DOHH2 (cell line): Measurements from ENCODE around the gene SLC39A11.

Source experiments
- H3F3A ChIP-seq: fragments of 200-600 bp; sonication (generic), shearing (Covaris generic); 2 replicates; pipeline ENCODE4 v1.6.0; 2016; ENCODE audit warnings: antibody characterized with exemption, mild to moderate bottlenecking; ENCODE audit not compliant: control insufficient read depth, insufficient read depth
- H3K27ac ChIP-seq: fragments of 200-600 bp; sonication (generic); 2 replicates; pipeline ENCODE4 v1.5.1; 2014; ENCODE audit warnings: low read depth, mild to moderate bottlenecking, low read length, moderate library complexity
- H3K27me3 ChIP-seq: fragments of 200-600 bp; sonication (generic); 2 replicates; pipeline ENCODE4 v1.6.1; 2014; ENCODE audit warnings: mild to moderate bottlenecking, low read length, mixed read lengths; ENCODE audit not compliant: control insufficient read depth
- H3K36me3 ChIP-seq: fragments of 200-600 bp; sonication (generic); 2 replicates; pipeline ENCODE4 v1.6.1; 2014; ENCODE audit warnings: mild to moderate bottlenecking, low read length, moderate library complexity, mixed read lengths; ENCODE audit not compliant: control insufficient read depth
- H3K4me1 ChIP-seq: fragments of 200-600 bp; sonication (generic); 2 replicates; pipeline ENCODE4 v1.6.1; 2014; ENCODE audit warnings: mild to moderate bottlenecking, low read length, mixed read lengths; ENCODE audit not compliant: control insufficient read depth
- H3K4me2 ChIP-seq: fragments of 200-600 bp; sonication (generic); 2 replicates; pipeline ENCODE4 v1.6.0; 2014; ENCODE audit warnings: mild to moderate bottlenecking, low read length, moderate library complexity
- H3K4me3 ChIP-seq: fragments of 200-600 bp; sonication (generic); 2 replicates; pipeline ENCODE4 v1.5.1; 2014; ENCODE audit warnings: mild to moderate bottlenecking, low read length, mixed read lengths
- H3K79me2 ChIP-seq: fragments of 200-600 bp; sonication (generic); 2 replicates; pipeline ENCODE4 v1.6.1; 2014; ENCODE audit warnings: mild to moderate bottlenecking, low read length, mixed read lengths; ENCODE audit not compliant: control insufficient read depth
- H3K9me2 ChIP-seq: fragments of 200-600 bp; sonication (generic); replicated peaks from 2 replicates; pipeline ENCODE4 v1.6.1; 2014; ENCODE audit warnings: mild to moderate bottlenecking, low read length, mixed read lengths; ENCODE audit not compliant: control insufficient read depth
- H3K9me3 ChIP-seq: fragments of 200-600 bp; sonication (generic); 2 replicates; pipeline ENCODE4 v1.6.1; 2014; ENCODE audit warnings: antibody characterized with exemption, low read length, mixed read lengths; ENCODE audit not compliant: control insufficient read depth, insufficient read depth
- H4K20me1 ChIP-seq: fragments of 200-600 bp; sonication (generic); 2 replicates; pipeline ENCODE4 v1.6.0; 2014; ENCODE audit warnings: low read depth, mild to moderate bottlenecking, antibody characterized with exemption, low read length, moderate library complexity; ENCODE audit not compliant: control insufficient read depth, insufficient read depth
- CTCF ChIP-seq: fragments of 200-600 bp; sonication (generic); IDR thresholded peaks from one replicate; pipeline ENCODE4 v1.5.1; 2014; ENCODE audit warnings: antibody characterized with exemption, mild to moderate bottlenecking, low read depth, low read length; ENCODE audit not compliant: poor library complexity, severe bottlenecking
- EZH2phosphoT487 ChIP-seq: fragments of 200-600 bp; sonication (generic); IDR thresholded peaks from 2 replicates; pipeline ENCODE4 v1.6.1; 2017; ENCODE audit warnings: borderline replicate concordance, mild to moderate bottlenecking, antibody characterized with exemption, low read length, moderate library complexity, mixed read lengths

Gene SLC39A11

GRCh38 chr17:72706396-72706981 lies 386.0 kb downstream of the SLC39A11 start:
- Histone ChIP-seq H4K20me1 (no peaks in the 10 kb centered on the region), H3F3A (no peaks in the 10 kb centered on the region), H3K4me1 (no peaks in the 10 kb centered on the region), H3K27me3 (no peaks in the 10 kb centered on the region), H3K4me3 (no peak overlapping the region), H3K4me2 (no peak overlapping the region), H3K36me3 (no peaks in the 10 kb centered on the region), H3K27ac (no peak overlapping the region), H3K9me2 (no peaks in the 10 kb centered on the region), H3K79me2 (no peaks in the 10 kb centered on the region), H3K9me3 (no peaks in the 10 kb centered on the region)
- TF ChIP-seq CTCF, result no peak
- TF ChIP-seq EZH2phosphoT487, result no peak

GRCh38 chr17:72705905-72706395 lies 386.5 kb downstream of the SLC39A11 start:
- Histone ChIP-seq H3K9me3 (no peaks in the 10 kb centered on the region), H3K9me2 (no peaks in the 10 kb centered on the region), H3F3A (no peaks in the 10 kb centered on the region), H4K20me1 (no peaks in the 10 kb centered on the region), H3K79me2 (no peaks in the 10 kb centered on the region), H3K4me1 (no peaks in the 10 kb centered on the region), H3K27me3 (no peaks in the 10 kb centered on the region), H3K4me3 (no peak overlapping the region), H3K27ac (no peak overlapping the region), H3K4me2 (no peak overlapping the region), H3K36me3 (no peaks in the 10 kb centered on the region)
- no peak for TF ChIP-seq EZH2phosphoT487
- TF ChIP-seq CTCF, result no peak

GRCh38 chr17:72702998-72703397 lies 389.5 kb downstream of the SLC39A11 start:
- no peaks in the 10 kb centered on the region for H3K9me2 ChIP-seq
- H3K9me3 ChIP-seq, result no peaks in the 10 kb centered on the region
- H3F3A ChIP-seq, result no peaks in the 10 kb centered on the region
- H3K27ac ChIP-seq, result no peak overlapping the region
- no peaks in the 10 kb centered on the region for H3K79me2 ChIP-seq
- no peaks in the 10 kb centered on the region for H3K27me3 ChIP-seq
- H3K4me1 ChIP-seq, result no peaks in the 10 kb centered on the region
- no peaks in the 10 kb centered on the region for H3K36me3 ChIP-seq
- no peak overlapping the region for H3K4me2 ChIP-seq
- no peak for TF ChIP-seq CTCF
- no peak for TF ChIP-seq EZH2phosphoT487
- H3K4me3 ChIP-seq, result no peak overlapping the region
- H4K20me1 ChIP-seq, result no peaks in the 10 kb centered on the region
